KG1 (cell line): ENCODE results near the gene PPP1R14C.

Source experiments
- DNase-seq: peaks from one replicate; lab custom pipeline; 2025; lab: John Stamatoyannopoulos, UW

Gene PPP1R14C

GRCh38 chr6:150138638-150139037 is 4.2 kb upstream of the PPP1R14C start:
- no peak for DNase-seq

GRCh38 chr6:150139533-150139932 is 3.3 kb upstream of the PPP1R14C start:
- DNase-seq: no peak

GRCh38 chr6:150140236-150140969 is 2.4 kb upstream of the PPP1R14C start:
- DNase-seq: no peak

- DNase-seq: no peak
These were observed 661 bp upstream of the PPP1R14C start for GRCh38 chr6:150142097-150142669.

- no peak for DNase-seq
These were observed 861 bp downstream of the PPP1R14C start for GRCh38 chr6:150143516-150144293.

GRCh38 chr6:150144294-150144868 is 1.5 kb downstream of the PPP1R14C start:
- no peak for DNase-seq

- DNase-seq: no peak
These were observed 2.6 kb downstream of the PPP1R14C start for GRCh38 chr6:150145427-150145826.

GRCh38 chr6:150145830-150146229 is 3.0 kb downstream of the PPP1R14C start:
- peak; percentile 55 for DNase-seq

GRCh38 chr6:150146436-150146835 is 3.6 kb downstream of the PPP1R14C start:
- DNase-seq: no peak

- no peak for DNase-seq
These were observed 6.3 kb downstream of the PPP1R14C start for GRCh38 chr6:150149146-150149545.

GRCh38 chr6:150150458-150150820 is 7.6 kb downstream of the PPP1R14C start:
- DNase-seq: no peak

GRCh38 chr6:150150821-150151646 is 8.2 kb downstream of the PPP1R14C start:
- DNase-seq: no peak

GRCh38 chr6:150152891-150153876 is 10.3 kb downstream of the PPP1R14C start:
- DNase-seq: peak; percentile 40

- DNase-seq: no peak
These were observed 11.2 kb downstream of the PPP1R14C start for GRCh38 chr6:150153905-150154492.

- no peak for DNase-seq
These were observed 13.6 kb downstream of the PPP1R14C start for GRCh38 chr6:150156460-150156859.

- no peak for DNase-seq
These were observed 14.2 kb downstream of the PPP1R14C start for GRCh38 chr6:150157081-150157480.

- no peak for DNase-seq
These were observed 16.9 kb downstream of the PPP1R14C start for GRCh38 chr6:150159757-150160156.

- no peak for DNase-seq
These were observed 21.1 kb downstream of the PPP1R14C start for GRCh38 chr6:150163970-150164369.

- no peak for DNase-seq
These were observed 22.3 kb downstream of the PPP1R14C start for GRCh38 chr6:150165020-150165702.

- DNase-seq: no peak
These were observed 24.6 kb downstream of the PPP1R14C start for GRCh38 chr6:150167479-150167873.
